ENCODE results near the gene PHKG1. TPM values are rescaled to one million over a fixed set of nuclear protein-coding genes. Genes with fewer than 3 reads are reported as not detected.

PHKG1 gene
- total and polyA plus RNA-seq, 2 of the 4 experiments (the other 2 are of a cell fraction), result 0.62 to 0.72 TPM

DNA sequence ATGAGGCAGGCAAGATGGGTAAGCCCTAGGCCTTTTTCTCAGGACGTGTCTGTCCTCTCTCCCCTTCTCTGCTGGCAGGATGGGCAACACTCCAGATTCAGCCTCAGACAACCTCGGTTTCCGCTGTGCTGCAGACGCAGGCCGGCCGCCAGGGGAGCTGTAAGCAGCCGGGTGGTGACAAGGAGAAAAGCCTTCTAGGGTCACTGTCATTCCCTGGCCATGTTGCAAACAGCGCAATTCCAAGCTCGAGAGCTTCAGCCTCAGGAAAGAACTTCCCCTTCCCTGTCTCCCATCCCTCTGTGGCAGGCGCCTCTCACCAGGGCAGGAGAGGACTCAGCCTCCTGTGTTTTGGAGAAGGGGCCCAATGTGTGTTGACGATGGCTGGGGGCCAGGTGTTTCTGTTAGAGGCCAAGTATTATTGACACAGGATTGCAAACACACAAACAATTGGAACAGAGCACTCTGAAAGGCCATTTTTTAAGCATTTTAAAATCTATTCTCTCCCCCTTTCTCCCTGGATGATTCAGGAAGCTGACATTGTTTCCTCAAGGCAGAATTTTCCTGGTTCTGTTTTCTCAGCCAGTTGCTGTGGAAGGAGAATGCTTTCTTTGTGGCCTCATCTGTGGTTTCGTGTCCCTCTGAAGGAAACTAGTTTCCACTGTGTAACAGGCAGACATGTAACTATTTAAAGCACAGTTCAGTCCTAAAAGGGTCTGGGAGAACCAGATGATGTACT, 13.1 kb downstream of the PHKG1 start:
- dilution Hi-C loops (cut with HindIII; ENCODE audit: low sequenced_read_pairs, unreplicated experiment) (no loop called here), intact Hi-C loops (cut with micrococcal nuclease) (no loop called here), in situ Hi-C loops (cut with MboI; ENCODE audit: low sequenced_read_pairs) (loop anchor here (10.0 to 25.0 kb wide), 3 partner anchors 435 to 1317 kb away; partner anchors contain the start of gene SEC61G)
- Histone ChIP-seq H2BK15ac (ENCODE audit: low read depth, low read length) (no peak overlapping the region), H2AFZ (replicated peaks; ENCODE audit: low read length, poor library complexity) (peak overlapping the region; percentile 79), H3K36me3 (ENCODE audit: control insufficient read depth, insufficient read depth, low read length) (peaks cover 21% of the 10 kb centered on the region; the same call in 1 of the 2 replicates), H3K27me3 (ENCODE audit: control insufficient read depth, insufficient read depth, low read length) (no peaks in the 10 kb centered on the region), H3K4ac (ENCODE audit: low read depth, low read length) (peak overlapping the region; percentile 28), H3K27ac (ENCODE audit: insufficient read depth, low read length) (peak overlapping the region; percentile 54; the same call in 1 of the 2 replicates), H3K14ac (replicated peaks; ENCODE audit: low read depth, low read length) (peak overlapping the region; percentile 22; the same call in 1 of the 2 replicates), H3K4me2 (ENCODE audit: low read depth, low read length) (peak overlapping the region; percentile 7; the same call in 1 of the 2 replicates), H3K56ac (ENCODE audit: extremely low read depth, insufficient read depth, low read length) (no peak overlapping the region), H4K8ac (ENCODE audit: low read depth in 2 of 2, low read length in 2 of 2) (peak overlapping the region in 1 of 2 experiments; percentile 36; a peak in 1 of 4 replicates), H4K5ac (ENCODE audit: low read depth, low read length) (no peak overlapping the region; the same call in 1 of the 2 replicates), H2AK5ac (ENCODE audit: low read depth, low read length) (no peak overlapping the region), H3K18ac (ENCODE audit: low read depth, low read length) (no peak overlapping the region), H2BK20ac (ENCODE audit: low read depth, low read length) (no peak overlapping the region), H2AK9ac (replicated peaks; ENCODE audit: low read depth, low read length, poor library complexity) (peak overlapping the region; percentile 68), H3K9ac (ENCODE audit: low read depth, low read length) (peak overlapping the region; percentile 6; the same call in 1 of the 2 replicates), H3K9me1 (ENCODE audit: insufficient read depth, low read length) (0 out of 2 replicates have a peak, but pooled peaks cover 3% of the 10 kb centered on the region), H3K79me1 (ENCODE audit: low read depth in 1 of 2, low read length in 2 of 2) (0 out of 4 replicates have a peak, but pooled peaks cover 0 to 3% of the 10 kb centered on the region in 2 experiments), H2BK120ac (ENCODE audit: low read depth, low read length) (no peak overlapping the region), H4K91ac (ENCODE audit: insufficient read depth, low read depth, low read length) (no peak overlapping the region), H2BK5ac (ENCODE audit: low read depth, low read length, poor library complexity, severe bottlenecking) (no peak overlapping the region), H3K4me1 (ENCODE audit: control insufficient read depth, insufficient read depth, low read length) (peaks cover 10% of the 10 kb centered on the region), H3K4me3 (ENCODE audit: insufficient read depth, low read depth, low read length) (no peak overlapping the region), H3K23ac (ENCODE audit: low read depth, low read length) (no peak overlapping the region; the same call in 1 of the 2 replicates), H3K9me3 (ENCODE audit: control insufficient read depth, insufficient read depth, low read length) (no peaks in the 10 kb centered on the region), H4K20me1 (ENCODE audit: insufficient read depth, low read length) (no peaks in the 10 kb centered on the region)
- BruUV-seq (replicated peaks), result TSS peak; percentile 93
- ChIA-PET POLR2A (ENCODE audit: unreplicated experiment) (no interaction called here), CTCF (interaction anchor here (0.5 to 1.9 kb wide), 7 partner anchors 9 to 189 kb away, joined by 3 to 8 read pairs (median 3); partner anchors contain the start of gene PHKG1)
- TF ChIP-seq, protein P1, sequence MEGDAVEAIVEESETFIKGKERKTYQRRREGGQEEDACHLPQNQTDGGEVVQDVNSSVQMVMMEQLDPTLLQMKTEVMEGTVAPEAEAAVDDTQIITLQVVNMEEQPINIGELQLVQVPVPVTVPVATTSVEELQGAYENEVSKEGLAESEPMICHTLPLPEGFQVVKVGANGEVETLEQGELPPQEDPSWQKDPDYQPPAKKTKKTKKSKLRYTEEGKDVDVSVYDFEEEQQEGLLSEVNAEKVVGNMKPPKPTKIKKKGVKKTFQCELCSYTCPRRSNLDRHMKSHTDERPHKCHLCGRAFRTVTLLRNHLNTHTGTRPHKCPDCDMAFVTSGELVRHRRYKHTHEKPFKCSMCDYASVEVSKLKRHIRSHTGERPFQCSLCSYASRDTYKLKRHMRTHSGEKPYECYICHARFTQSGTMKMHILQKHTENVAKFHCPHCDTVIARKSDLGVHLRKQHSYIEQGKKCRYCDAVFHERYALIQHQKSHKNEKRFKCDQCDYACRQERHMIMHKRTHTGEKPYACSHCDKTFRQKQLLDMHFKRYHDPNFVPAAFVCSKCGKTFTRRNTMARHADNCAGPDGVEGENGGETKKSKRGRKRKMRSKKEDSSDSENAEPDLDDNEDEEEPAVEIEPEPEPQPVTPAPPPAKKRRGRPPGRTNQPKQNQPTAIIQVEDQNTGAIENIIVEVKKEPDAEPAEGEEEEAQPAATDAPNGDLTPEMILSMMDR (conservative IDR thresholded peaks at IDR 0.05; ENCODE audit: low read depth, low read length), result peak; percentile 73
- TF ChIP-seq CHD1 (IDR thresholded peaks at IDR 0.05; ENCODE audit: low read depth, low read length) (no peak), RCOR1 (IDR thresholded peaks at IDR 0.05; ENCODE audit: insufficient replicate concordance, low read length) (no peak), MXI1 (IDR thresholded peaks at IDR 0.05; ENCODE audit: borderline replicate concordance, low read depth, low read length) (no peak), RAD21 (IDR thresholded peaks at IDR 0.05; ENCODE audit: low read length) (peak; percentile 35)
- DNase-seq (peak; percentile 71), ATAC-seq (ENCODE audit: low read depth) (peak; percentile 86)
- WGBS, 2 experiments (ENCODE audit: extremely low coverage in 2 of 2, insufficient read length in 1 of 2), result no CpG with 5 or more reads among the region's 12 CpGs
